Tibial artery (tissue), 4 donors: ENCODE data around the gene CDK9.

ENCODE experiments used
- DNase-seq, 2 donors: peaks; one replicate each; pipeline ENCODE4 v3.0.0-alpha.2; 2019
- H3K27ac ChIP-seq, 2 donors: fragments of 200-600 bp; sonication (generic) in 1 of 2; 1 replicate in 1 of 2; 2 replicates in 1 of 2; pipeline ENCODE4 v1.5.1; 2018 to 2019; ENCODE audit warnings: mild to moderate bottlenecking in 1 of 2
- H3K27me3 ChIP-seq, 2 donors: fragments of 200-600 bp; sonication (generic) in 1 of 2; one replicate each; pipeline versions ENCODE4 v1.5.1 to v1.6.0; 2016 to 2019
- H3K36me3 ChIP-seq, 3 donors: fragments of 200-600 bp; sonication (generic) in 2 of 3; one replicate each; pipeline ENCODE4 v1.5.1; 2016 to 2019; ENCODE audit warnings: mild to moderate bottlenecking in 2 of 3
- H3K4me1 ChIP-seq, 4 donors: fragments of 200-600 bp; sonication (generic) in 2 of 4; 1 replicate in 3 of 4; 2 replicates in 1 of 4; pipeline ENCODE4 v1.5.1; 2016 to 2019
- H3K4me3 ChIP-seq, 2 donors: fragments of 200-600 bp; sonication (generic) in 1 of 2; 1 replicate in 1 of 2; 2 replicates in 1 of 2; pipeline ENCODE4 v1.5.1; 2018 to 2019; ENCODE audit warnings: mild to moderate bottlenecking in 2 of 2
- H3K9me3 ChIP-seq, 3 donors: fragments of 200-600 bp; sonication (generic) in 1 of 3; one replicate each; pipeline ENCODE4 v1.5.1; 2016 to 2019
- CTCF ChIP-seq, 2 experiments: fragments of 200-600 bp in 1 of 2; fragments of 450-650 bp in 1 of 2; IDR thresholded peaks; one replicate each; pipeline ENCODE4 v1.5.1; 2017 to 2019; ENCODE audit warnings: antibody characterized with exemption in 2 of 2, mild to moderate bottlenecking in 1 of 2, moderate library complexity in 1 of 2
- intact Hi-C: fragments of 100-400 bp; cut with DNase I; formaldehyde crosslinking; loops from one replicate; pipeline ENCODE4 v1.15.0; 2023; ENCODE audit warnings: low total_unique reads

The CDK9 gene

GRCh38 chr9:127785933-127786772, at the start of gene CDK9:
Gene CDK9, plus strand, starts transcription at chr9:127786034. Its CDS starts 115 bp downstream, at chr9:127786149.
- no peaks in the 10 kb centered on the region for H3K9me3 ChIP-seq
- H3K27me3 ChIP-seq = no peaks in the 10 kb centered on the region
- DNase-seq = peak; percentile 89 to 94
- peak within 1 kb of the TSS; percentile 72 to 85 for H3K4me3 ChIP-seq
- H3K4me1 ChIP-seq = peaks cover 0 to 30% (median 20%) of the 10 kb centered on the region in 4 donors
- TF ChIP-seq CTCF (IDR thresholded peaks at IDR 0.05) = no peak
- H3K36me3 ChIP-seq = peaks cover 43 to 44% (median 43%) of the 10 kb centered on the region in 3 donors
- H3K27ac ChIP-seq = peak within 1 kb of the TSS; percentile 82 to 91
- intact Hi-C loops = loop anchor here (2.0 to 5.0 kb wide), 3 partner anchors 51 to 133 kb away; partner anchors contain the start of gene TOR2A

- no peak for TF ChIP-seq CTCF (IDR thresholded peaks at IDR 0.05)
- no peaks in the 10 kb centered on the region for H3K36me3 ChIP-seq
- intact Hi-C loops = loop anchor here (5.0 kb wide), 1 partner anchor 134 kb away; no protein-coding TSS in a partner anchor
Measured at GRCh38 chr9:127738666-127739065, 47.2 kb upstream of the CDK9 start.

GRCh38 chr9:127739614-127740330, 46.1 kb upstream of the CDK9 start:
- peak in 1 of 2 donors; percentile 47 for DNase-seq

More at GRCh38 chr9:127738666-127739065, 47.2 kb upstream of the CDK9 start:
- H3K4me1 ChIP-seq = peaks cover 0 to 11% (median 7%) of the 10 kb centered on the region in 4 donors
- no peak overlapping the region for H3K27ac ChIP-seq
- H3K27me3 ChIP-seq = peaks cover 0 to 8% of the 10 kb centered on the region in 2 donors
- no peaks in the 10 kb centered on the region for H3K9me3 ChIP-seq
- no peak overlapping the region for H3K4me3 ChIP-seq
- DNase-seq = no peak

GRCh38 chr9:127741831-127742434, 43.9 kb upstream of the CDK9 start:
- no peaks in the 10 kb centered on the region for H3K9me3 ChIP-seq
- no peak overlapping the region for H3K4me3 ChIP-seq
- intact Hi-C loops = no loop called here
- no peak overlapping the region for H3K27ac ChIP-seq
- H3K36me3 ChIP-seq = peaks cover 0 to 7% (median 0%) of the 10 kb centered on the region in 3 donors
- DNase-seq = no peak
- H3K27me3 ChIP-seq = peaks cover 0 to 14% of the 10 kb centered on the region in 2 donors
- H3K4me1 ChIP-seq = no peaks in the 10 kb centered on the region
- no peak for TF ChIP-seq CTCF (IDR thresholded peaks at IDR 0.05)

More at GRCh38 chr9:127739614-127740330, 46.1 kb upstream of the CDK9 start:
- H3K36me3 ChIP-seq = peaks cover 0 to 5% (median 0%) of the 10 kb centered on the region in 3 donors
- H3K9me3 ChIP-seq = no peaks in the 10 kb centered on the region
- H3K4me1 ChIP-seq = peaks cover 0 to under 1% (median 0%) of the 10 kb centered on the region in 4 donors
- TF ChIP-seq CTCF (IDR thresholded peaks at IDR 0.05) = no peak
- peaks cover 0 to 14% of the 10 kb centered on the region in 2 donors for H3K27me3 ChIP-seq
- H3K4me3 ChIP-seq = no peak overlapping the region
- intact Hi-C loops = loop anchor here (5.0 kb wide), 1 partner anchor 133 kb away; no protein-coding TSS in a partner anchor
- no peak overlapping the region for H3K27ac ChIP-seq

GRCh38 chr9:127742435-127743088, 43.3 kb upstream of the CDK9 start:
- Histone ChIP-seq H3K4me1 (no peaks in the 10 kb centered on the region), H3K9me3 (no peaks in the 10 kb centered on the region), H3K27me3 (peaks cover 0 to 14% of the 10 kb centered on the region in 2 donors), H3K4me3 (no peak overlapping the region), H3K36me3 (peaks cover 0 to 7% (median 0%) of the 10 kb centered on the region in 3 donors), H3K27ac (no peak overlapping the region)
- intact Hi-C loops = no loop called here
- DNase-seq = no peak
- TF ChIP-seq CTCF (IDR thresholded peaks at IDR 0.05) = no peak
